Common myeloid progenitor, CD34-positive (primary cell): ENCODE results near the gene COPZ2.

ENCODE experiments used
- CTCF ChIA-PET: fragments of 350-600 bp; sonication (Branson Sonifier 250); formaldehyde crosslinking; loops from one replicate; lab custom pipeline; 2021; ENCODE audit warnings: antibody characterized with exemption; lab: Charles Lee
- POLR2A ChIA-PET: fragments of 350-600 bp; sonication (Branson Sonifier 250); formaldehyde crosslinking; loops from one replicate; lab custom pipeline; 2021; ENCODE audit warnings: antibody characterized with exemption; lab: Charles Lee
- DNase-seq, 3 donors: peaks; one replicate each; pipeline versions ENCODE4 v3.0.0 to v3.0.0-alpha.2; 2013
- H3K27ac ChIP-seq, 2 experiments: 1 replicate in 1 of 2; 2 replicates in 1 of 2; pipeline ENCODE4 v1.7.0; 2013; ENCODE audit warnings: inconsistent platforms in 2 of 2, low read length in 2 of 2, mild to moderate bottlenecking in 2 of 2, low read depth in 1 of 2, moderate library complexity in 1 of 2; ENCODE audit not compliant: severe bottlenecking in 2 of 2, insufficient read depth in 1 of 2, poor library complexity in 1 of 2
- H3K27me3 ChIP-seq, 5 experiments: replicated peaks in 2 of 5; 1 replicate in 3 of 5; 2 replicates in 2 of 5; pipeline versions ENCODE4 v1.6.1 to v1.7.0; 2013; ENCODE audit warnings: low read length in 4 of 5, mild to moderate bottlenecking in 2 of 5, moderate library complexity in 2 of 5, inconsistent platforms in 1 of 5; ENCODE audit not compliant: insufficient read depth in 5 of 5, control insufficient read depth in 4 of 5
- H3K36me3 ChIP-seq, 4 experiments: 1 replicate in 2 of 4; 2 replicates in 2 of 4; pipeline versions ENCODE4 v1.6.1 to v1.7.0; 2013; ENCODE audit warnings: low read length in 3 of 4, control low read depth in 1 of 4, mild to moderate bottlenecking in 1 of 4; ENCODE audit not compliant: control insufficient read depth in 4 of 4, insufficient read depth in 4 of 4
- H3K4me1 ChIP-seq, 4 experiments: 1 replicate in 3 of 4; 2 replicates in 1 of 4; pipeline versions ENCODE4 v1.6.1 to v1.7.1; 2013; ENCODE audit warnings: low read length in 3 of 4, mild to moderate bottlenecking in 3 of 4, control low read depth in 1 of 4, inconsistent platforms in 1 of 4, moderate library complexity in 1 of 4; ENCODE audit not compliant: control insufficient read depth in 4 of 4, insufficient read depth in 4 of 4; ENCODE audit errors: control extremely low read depth in 1 of 4
- H3K4me3 ChIP-seq, 7 experiments: 1 replicate in 4 of 7; 2 replicates in 3 of 7; pipeline versions ENCODE4 v1.5.1 to v1.7.0; 2013; ENCODE audit warnings: mild to moderate bottlenecking in 7 of 7, low read length in 6 of 7, moderate library complexity in 6 of 7, inconsistent platforms in 2 of 7, low read depth in 2 of 7, control low read depth in 1 of 7; ENCODE audit not compliant: insufficient read depth in 4 of 7, control insufficient read depth in 1 of 7; ENCODE audit errors: extremely low read depth in 1 of 7
- H3K9me3 ChIP-seq, 5 experiments: 1 replicate in 4 of 5; 2 replicates in 1 of 5; pipeline versions ENCODE4 v1.6.1 to v1.7.1; 2013; ENCODE audit warnings: low read length in 4 of 5, mild to moderate bottlenecking in 2 of 5, inconsistent platforms in 1 of 5, low read depth in 1 of 5, moderate library complexity in 1 of 5; ENCODE audit not compliant: control insufficient read depth in 4 of 5, insufficient read depth in 2 of 5; ENCODE audit errors: control extremely low read depth in 1 of 5
- WGBS: methylation state at CpG from one replicate; pipeline ENCODE4 v1.1.5; 2013; ENCODE audit not compliant: insufficient coverage; 5-methylcytosine and 5-hydroxymethylcytosine counted together

COPZ2 gene

DNA sequence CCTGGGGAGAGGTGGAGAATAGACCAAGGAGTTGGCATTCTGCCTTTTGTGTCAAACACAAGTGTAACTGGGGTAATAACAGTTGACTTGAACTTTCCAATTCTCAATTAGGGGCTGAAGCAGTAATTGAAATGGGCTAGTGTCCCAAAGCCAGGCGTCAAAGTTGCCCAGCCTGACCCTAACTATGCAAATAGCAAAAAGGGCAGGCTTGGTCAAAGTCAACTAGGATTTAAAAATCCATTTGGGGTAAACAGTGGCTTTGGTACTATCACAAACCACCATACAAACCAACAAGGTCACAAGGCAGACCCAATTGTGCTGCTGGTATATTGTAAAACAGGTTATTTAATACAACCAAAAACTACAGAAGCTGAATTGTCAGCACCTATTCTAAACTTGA is 28.6 kb upstream of the COPZ2 start:
- Histone ChIP-seq H3K27ac (no peak overlapping the region), H3K36me3 (peaks cover 16 to 68% (median 53%) of the 10 kb centered on the region in 4 experiments), H3K9me3 (no peaks in the 10 kb centered on the region), H3K4me3 (no peak overlapping the region), H3K27me3 (no peaks in the 10 kb centered on the region), H3K4me1 (no peaks in the 10 kb centered on the region)
- 100% methylated on average over 1 of the region's 1 CpG for WGBS
- no peak for DNase-seq
- ChIA-PET POLR2A (no interaction called here), CTCF (interaction anchor here (1.1 to 7.2 kb wide), 5 partner anchors 10 to 40 kb away, joined by 3 to 41 read pairs (median 6); partner anchors contain the start of gene COPZ2)

DNA sequence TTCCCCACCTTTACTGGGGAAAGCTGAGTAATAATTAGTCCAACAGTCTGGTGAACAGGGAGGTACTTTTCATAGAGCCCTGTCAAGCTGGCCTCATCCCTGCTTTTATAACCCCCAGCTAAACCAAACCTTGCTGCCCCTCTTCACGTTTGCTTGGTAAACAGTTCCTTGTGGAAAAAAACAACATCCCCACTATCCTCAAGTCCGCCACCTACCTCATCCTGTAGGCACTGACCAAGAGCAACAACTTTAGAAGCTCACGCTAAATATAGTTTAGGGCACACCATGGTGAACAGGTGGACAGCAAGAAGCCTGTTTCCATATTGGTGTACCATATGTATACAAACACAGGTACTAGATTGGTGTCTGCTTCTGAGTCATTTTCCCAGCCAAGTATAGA is 27.0 kb upstream of the COPZ2 start:
- Histone ChIP-seq H3K9me3 (no peaks in the 10 kb centered on the region), H3K27ac (no peak overlapping the region), H3K4me1 (no peaks in the 10 kb centered on the region), H3K4me3 (no peak overlapping the region), H3K36me3 (peaks cover 9 to 71% (median 57%) of the 10 kb centered on the region in 4 experiments), H3K27me3 (no peaks in the 10 kb centered on the region)
- no peak for DNase-seq
- CTCF ChIA-PET, result interaction anchor here (0.8 to 7.2 kb wide), 5 partner anchors 15 to 65 kb away, joined by 3 to 37 read pairs (median 4); no protein-coding TSS in a partner anchor
- POLR2A ChIA-PET, result interaction anchor here (0.6 kb wide), 1 partner anchor 93 kb away, joined by 3 read pairs; no protein-coding TSS in a partner anchor
- WGBS, result no CpG with 5 or more reads among the region's 3 CpGs

DNA sequence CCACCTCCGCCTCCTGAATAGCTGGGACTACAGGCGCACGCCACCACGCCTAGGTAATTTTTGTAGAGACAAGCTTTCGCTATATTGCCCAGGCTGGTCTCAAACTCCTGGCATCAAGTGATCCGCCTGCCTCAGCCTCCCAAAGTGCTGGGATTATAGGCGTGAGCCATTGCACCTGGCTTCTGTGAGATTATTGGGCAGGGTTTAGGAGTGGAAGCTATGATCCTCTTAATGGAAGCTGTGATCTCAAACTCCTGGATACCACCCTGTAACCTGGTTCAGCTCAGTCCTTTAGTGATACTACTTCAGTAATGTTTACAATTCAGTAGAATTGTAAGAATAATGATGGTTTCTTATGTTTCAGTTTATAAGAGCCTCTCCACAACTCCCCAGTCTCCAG is 24.7 kb upstream of the COPZ2 start:
- peaks cover 17 to 82% (median 72%) of the 10 kb centered on the region in 4 experiments for H3K36me3 ChIP-seq
- 100% methylated on average over 5 of the region's 7 CpGs for WGBS
- ChIA-PET POLR2A (no interaction called here), CTCF (interaction anchor here (0.8 to 3.2 kb wide), 8 partner anchors 10 to 86 kb away, joined by 3 to 12 read pairs (median 4); no protein-coding TSS in a partner anchor)
- no peak overlapping the region for H3K27ac ChIP-seq
- no peak overlapping the region for H3K4me3 ChIP-seq
- H3K27me3 ChIP-seq, result no peaks in the 10 kb centered on the region
- no peaks in the 10 kb centered on the region for H3K9me3 ChIP-seq
- no peaks in the 10 kb centered on the region for H3K4me1 ChIP-seq
- DNase-seq, result no peak

GRCh38 chr17:48060249-48060648 is 22.7 kb upstream of the COPZ2 start:
- Histone ChIP-seq H3K9me3 (no peaks in the 10 kb centered on the region), H3K36me3 (peaks cover 22 to 90% (median 80%) of the 10 kb centered on the region in 4 experiments), H3K27me3 (no peaks in the 10 kb centered on the region), H3K4me3 (no peak overlapping the region), H3K4me1 (no peaks in the 10 kb centered on the region), H3K27ac (no peak overlapping the region)
- CTCF ChIA-PET, result interaction anchor here (1.2 to 3.2 kb wide), 3 partner anchors 15 to 33 kb away, joined by 5 to 12 read pairs (median 9); no protein-coding TSS in a partner anchor
- POLR2A ChIA-PET, result no interaction called here
- 84% methylated on average over 4 of the region's 7 CpGs for WGBS
- DNase-seq, result no peak

DNA sequence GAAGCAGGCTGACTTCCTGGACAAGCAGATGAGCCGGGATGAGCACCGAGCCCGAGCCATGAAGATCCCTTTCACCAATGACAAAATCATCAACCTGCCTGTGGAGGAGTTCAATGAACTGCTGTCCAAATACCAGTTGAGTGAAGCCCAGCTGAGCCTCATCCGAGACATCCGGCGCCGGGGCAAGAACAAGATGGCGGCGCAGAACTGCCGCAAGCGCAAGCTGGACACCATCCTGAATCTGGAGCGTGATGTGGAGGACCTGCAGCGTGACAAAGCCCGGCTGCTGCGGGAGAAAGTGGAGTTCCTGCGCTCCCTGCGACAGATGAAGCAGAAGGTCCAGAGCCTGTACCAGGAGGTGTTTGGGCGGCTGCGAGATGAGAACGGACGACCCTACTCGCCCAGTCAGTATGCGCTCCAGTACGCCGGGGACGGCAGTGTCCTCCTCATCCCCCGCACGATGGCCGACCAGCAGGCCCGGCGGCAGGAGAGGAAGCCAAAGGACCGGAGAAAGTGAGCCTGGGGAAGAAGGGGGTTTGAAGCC is 21.6 kb upstream of the COPZ2 start:
- no peak for DNase-seq
- ChIA-PET CTCF (interaction anchor here (1.7 to 4.2 kb wide), 5 partner anchors 9 to 32 kb away, joined by 5 to 16 read pairs (median 7); no protein-coding TSS in a partner anchor), POLR2A (interaction anchor here (1.0 kb wide), 1 partner anchor 164 kb away, joined by 3 read pairs; no protein-coding TSS in a partner anchor)
- no peaks in the 10 kb centered on the region for H3K9me3 ChIP-seq
- no peak overlapping the region for H3K27ac ChIP-seq
- 97% methylated on average over 32 of the region's 32 CpGs for WGBS
- peaks cover 22 to 89% (median 75%) of the 10 kb centered on the region in 4 experiments for H3K36me3 ChIP-seq
- H3K4me3 ChIP-seq, result no peak overlapping the region
- no peaks in the 10 kb centered on the region for H3K4me1 ChIP-seq
- no peaks in the 10 kb centered on the region for H3K27me3 ChIP-seq

GRCh38 chr17:48058393-48059124 is 21.0 kb upstream of the COPZ2 start:
- Histone ChIP-seq H3K27ac (no peak overlapping the region), H3K36me3 (peaks cover 22 to 92% (median 76%) of the 10 kb centered on the region in 4 experiments), H3K27me3 (no peaks in the 10 kb centered on the region), H3K4me3 (no peak overlapping the region), H3K9me3 (no peaks in the 10 kb centered on the region), H3K4me1 (peaks cover 0 to 2% (median under 1%) of the 10 kb centered on the region in 4 experiments)
- ChIA-PET CTCF (interaction anchor here (1.1 to 4.2 kb wide), 6 partner anchors 10 to 32 kb away, joined by 4 to 16 read pairs (median 6); no protein-coding TSS in a partner anchor), POLR2A (interaction anchor here (1.0 kb wide), 1 partner anchor 163 kb away, joined by 3 read pairs; no protein-coding TSS in a partner anchor)
- over 99% methylated on average over 11 of the region's 11 CpGs for WGBS
- no peak for DNase-seq
